Small intestine (tissue), 7 donors: ENCODE measurements around the gene DECR2. TPM values are rescaled to one million over a fixed set of nuclear protein-coding genes. Genes with fewer than 3 reads are reported as not detected.
A peak's percentile ranks its signal among the peaks of the same experiment; 100 is the strongest.

Source experiments
- DNase-seq, 2 donors: peaks; one replicate each; pipeline versions ENCODE4 v3.0.0 to v3.0.0-alpha.2; 2013
- FAIRE-seq: peaks from 2 replicates; lab custom pipeline; 2012; peaks lifted over from hg19 to GRCh38; lab: Jason Lieb, UNC
- H3K27ac ChIP-seq, 3 donors: one replicate each; pipeline ENCODE4 v1.5.1; 2013; ENCODE audit warnings: low read length in 2 of 3, mild to moderate bottlenecking in 2 of 3, control low read depth in 1 of 3, inconsistent platforms in 1 of 3, low read depth in 1 of 3, moderate library complexity in 1 of 3
- H3K27me3 ChIP-seq, 3 donors: one replicate each; pipeline ENCODE4 v1.6.1; 2013; ENCODE audit warnings: low read length in 3 of 3, inconsistent platforms in 1 of 3; ENCODE audit not compliant: control insufficient read depth in 3 of 3, insufficient read depth in 3 of 3
- H3K36me3 ChIP-seq, 3 donors: one replicate each; pipeline ENCODE4 v1.6.1; 2013; ENCODE audit warnings: low read length in 3 of 3, inconsistent platforms in 1 of 3, low read depth in 1 of 3, mild to moderate bottlenecking in 1 of 3, moderate library complexity in 1 of 3; ENCODE audit not compliant: control insufficient read depth in 3 of 3, insufficient read depth in 2 of 3
- H3K4me1 ChIP-seq, 3 donors: one replicate each; pipeline ENCODE4 v1.6.1; 2013; ENCODE audit warnings: low read length in 2 of 3, inconsistent platforms in 1 of 3, low read depth in 1 of 3, mild to moderate bottlenecking in 1 of 3, moderate library complexity in 1 of 3; ENCODE audit not compliant: control insufficient read depth in 3 of 3, insufficient read depth in 2 of 3
- H3K4me3 ChIP-seq, 3 donors: one replicate each; pipeline ENCODE4 v1.5.1; 2013; ENCODE audit warnings: low read length in 3 of 3, control low read depth in 1 of 3, inconsistent platforms in 1 of 3, low read depth in 1 of 3, mild to moderate bottlenecking in 1 of 3, moderate library complexity in 1 of 3
- H3K9me3 ChIP-seq, 2 donors: one replicate each; pipeline ENCODE4 v1.6.1; 2013; ENCODE audit warnings: low read depth in 1 of 2, low read length in 1 of 2; ENCODE audit not compliant: control insufficient read depth in 2 of 2, insufficient read depth in 1 of 2
- WGBS, 3 donors: extraction: QIAGEN DNeasy Blood & Tissue Kit; methylation state at CpG; one replicate each; pipeline ENCODE4 v1.1.7; 2013; 5-methylcytosine and 5-hydroxymethylcytosine counted together
- polyA plus RNA-seq, 4 donors: library from polyadenylated mRNA; stranded (reverse) in 3 of 4; unstranded in 1 of 4; fragments of 200-250 nt in 3 of 4; fragments of 120-200 nt in 1 of 4; gene quantifications; one replicate each; pipeline versions ENCODE4 v1.2.1 to v1.2.3, GENCODE V29; 2013
- donor health status: healthy with polysubstance abuse.
- donor health status: control.
- donor health status: control.
- donor health status: Bipolar disorder and iron deficiency.
- donor health status: healthy.

Gene DECR2
- polyA plus RNA-seq, 4 donors, result 46.7 to 154 (median 99.2) TPM

- H3K27ac ChIP-seq, result peak within 1 kb of the TSS in 2 of 3 donors; percentile 29 to 67
Measured at GRCh38 chr16:370443-370842, 31.2 kb upstream of the DECR2 start, which contains the start of gene MRPL28. TSS of gene MRPL28 (minus strand) at chr16:370538. CDS start at chr16:370218, 320 bp downstream.

GRCh38 chr16:370979-371514, 30.6 kb upstream of the DECR2 start:
- Histone ChIP-seq H3K27ac (peak overlapping the region in 2 of 3 donors; percentile 29 to 67), H3K27me3 (no peaks in the 10 kb centered on the region), H3K4me3 (no peak overlapping the region), H3K9me3 (no peaks in the 10 kb centered on the region), H3K4me1 (peaks cover 0 to 14% (median 0%) of the 10 kb centered on the region in 3 donors), H3K36me3 (peaks cover 11 to 90% (median 24%) of the 10 kb centered on the region in 3 donors)
- DNase-seq, result no peak
- WGBS, 3 donors, result 57 to 70% (median 58%) methylated on average over 6 to 10 of the region's 10 CpGs
- FAIRE-seq, result no peak

More at GRCh38 chr16:370443-370842, 31.2 kb upstream of the DECR2 start, which contains the start of gene MRPL28:
- peak within 1 kb of the TSS; percentile 44 to 59 (median 45) for H3K4me3 ChIP-seq
- 0 to 1% (median 1%) methylated on average over 21 to 30 of the region's 30 CpGs for WGBS, 3 donors
- FAIRE-seq, result no peak
- H3K27me3 ChIP-seq, result no peaks in the 10 kb centered on the region
- no peaks in the 10 kb centered on the region for H3K9me3 ChIP-seq
- peak; percentile 95 for DNase-seq
- H3K36me3 ChIP-seq, result peaks cover 9 to 86% (median 21%) of the 10 kb centered on the region in 3 donors
- peaks cover 0 to 14% (median 0%) of the 10 kb centered on the region in 3 donors for H3K4me1 ChIP-seq

- Histone ChIP-seq H3K27ac (no peak overlapping the region), H3K4me1 (peaks cover 0 to 14% (median 0%) of the 10 kb centered on the region in 3 donors), H3K4me3 (no peak overlapping the region), H3K36me3 (peaks cover 12 to 90% (median 27%) of the 10 kb centered on the region in 3 donors), H3K27me3 (no peaks in the 10 kb centered on the region), H3K9me3 (no peaks in the 10 kb centered on the region)
- FAIRE-seq (no peak), DNase-seq (no peak)
- 88 to 92% (median 89%) methylated on average over 30 to 31 of the region's 31 CpGs for WGBS, 3 donors
Measured at GRCh38 chr16:371515-372301, 30.0 kb upstream of the DECR2 start.

- Histone ChIP-seq H3K4me3 (no peak overlapping the region), H3K4me1 (peaks cover 0 to 14% (median 0%) of the 10 kb centered on the region in 3 donors), H3K27me3 (no peaks in the 10 kb centered on the region), H3K27ac (no peak overlapping the region), H3K36me3 (peaks cover 15 to 90% (median 28%) of the 10 kb centered on the region in 3 donors), H3K9me3 (no peaks in the 10 kb centered on the region)
- 90 to 94% (median 92%) methylated on average over 19 of the region's 19 CpGs for WGBS, 3 donors
- no peak for DNase-seq
- FAIRE-seq, result no peak
Measured at GRCh38 chr16:372302-372983, 29.2 kb upstream of the DECR2 start.

DNA sequence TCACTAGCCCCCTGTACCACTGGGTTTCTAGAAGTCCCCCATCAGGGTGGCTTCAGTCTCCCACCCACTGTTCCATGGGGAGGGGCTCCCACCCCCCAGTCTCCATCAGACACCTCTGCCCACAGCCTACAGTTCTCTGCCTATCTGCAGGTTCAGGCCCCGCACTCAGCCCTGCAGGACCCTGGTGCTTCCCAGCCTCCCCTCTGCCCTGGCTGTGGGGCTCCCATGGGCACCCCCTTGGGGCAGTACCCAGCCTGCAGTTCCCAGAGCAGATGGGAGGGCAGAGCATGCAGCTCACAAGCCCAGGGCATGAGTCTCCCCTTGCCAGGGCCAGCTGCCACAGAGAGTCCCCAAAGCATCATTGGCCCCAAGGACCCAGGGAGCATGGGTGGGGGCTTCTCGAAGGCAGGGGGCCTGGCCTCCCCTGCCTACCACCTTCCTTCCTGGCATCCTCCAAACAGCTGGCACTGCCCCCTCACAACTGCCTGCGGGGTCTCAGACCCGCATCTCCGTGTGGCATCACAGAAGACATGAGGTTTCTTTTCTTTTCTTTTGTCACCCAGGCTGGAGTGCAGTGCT, 28.6 kb upstream of the DECR2 start:
- Histone ChIP-seq H3K27me3 (no peaks in the 10 kb centered on the region), H3K36me3 (peaks cover 16 to 88% (median 23%) of the 10 kb centered on the region in 3 donors), H3K4me1 (peaks cover 0 to 14% (median 0%) of the 10 kb centered on the region in 3 donors), H3K4me3 (no peak overlapping the region), H3K9me3 (no peaks in the 10 kb centered on the region), H3K27ac (no peak overlapping the region)
- 82 to 96% (median 87%) methylated on average over 5 of the region's 5 CpGs for WGBS, 3 donors
- FAIRE-seq, result no peak
- DNase-seq, result no peak

DNA sequence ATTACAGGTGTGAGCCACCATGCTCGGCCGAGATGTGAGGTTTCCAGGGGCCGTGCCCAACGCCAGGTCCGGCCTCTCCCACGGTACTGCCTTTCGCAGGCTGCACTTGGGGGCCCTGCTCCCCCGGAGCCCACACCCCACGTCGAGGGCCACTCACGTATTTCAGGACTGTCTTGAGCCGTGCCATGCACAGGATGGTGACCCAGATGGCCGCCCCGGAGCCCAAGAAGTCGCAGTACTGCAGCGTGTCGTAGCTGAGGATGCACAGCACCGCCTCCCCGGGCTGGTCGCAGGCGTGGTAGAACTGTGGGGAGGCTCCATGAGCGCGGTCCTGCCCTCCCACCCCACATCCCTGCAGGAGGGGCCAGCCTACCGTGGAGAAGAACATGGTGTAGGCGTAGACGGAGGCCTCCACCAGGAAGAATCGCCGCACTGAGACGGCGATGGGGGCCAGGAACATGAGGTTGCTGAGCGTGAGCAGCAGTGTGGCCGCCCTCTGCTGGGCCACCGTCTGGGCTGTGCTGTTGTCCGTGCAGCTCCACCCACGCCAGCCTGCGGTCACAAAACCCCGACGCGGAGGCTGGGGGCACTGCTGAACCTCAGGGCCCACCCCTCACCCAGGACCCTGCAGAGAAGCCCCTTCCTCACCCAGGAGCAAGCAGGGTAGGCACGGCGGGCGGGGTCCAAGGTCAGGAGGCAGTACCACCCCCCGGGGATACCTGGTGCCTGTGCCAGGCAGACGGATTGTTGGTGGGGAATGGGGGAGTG, 27.7 kb upstream of the DECR2 start:
- Histone ChIP-seq H3K4me1 (peaks cover 0 to 19% (median 0%) of the 10 kb centered on the region in 3 donors), H3K4me3 (no peak overlapping the region), H3K36me3 (peaks cover 12 to 81% (median 23%) of the 10 kb centered on the region in 3 donors), H3K9me3 (no peaks in the 10 kb centered on the region), H3K27me3 (no peaks in the 10 kb centered on the region), H3K27ac (no peak overlapping the region)
- 91 to 94% (median 92%) methylated on average over 41 to 44 of the region's 44 CpGs for WGBS, 3 donors
- no peak for FAIRE-seq
- DNase-seq, result no peak

GRCh38 chr16:374616-374926, 27.1 kb upstream of the DECR2 start:
- no peak overlapping the region for H3K27ac ChIP-seq
- H3K4me3 ChIP-seq, result no peak overlapping the region
- peaks cover 0 to 19% (median 0%) of the 10 kb centered on the region in 3 donors for H3K4me1 ChIP-seq
- FAIRE-seq, result no peak
- H3K9me3 ChIP-seq, result no peaks in the 10 kb centered on the region
- no peaks in the 10 kb centered on the region for H3K27me3 ChIP-seq
- peaks cover 12 to 76% (median 23%) of the 10 kb centered on the region in 3 donors for H3K36me3 ChIP-seq
- 57 to 81% (median 57%) methylated on average over 7 to 9 of the region's 9 CpGs for WGBS, 3 donors
- no peak for DNase-seq
